Measurements from ENCODE around the gene TPGS1.
A peak's percentile ranks its signal among the peaks of the same experiment; 100 is the strongest.
"Not testable (repeated sequence)": the region's sequence is repeated elsewhere in the genome, so short reads cannot be mapped to it uniquely, and the experiment has no call there.

The TPGS1 gene

DNA sequence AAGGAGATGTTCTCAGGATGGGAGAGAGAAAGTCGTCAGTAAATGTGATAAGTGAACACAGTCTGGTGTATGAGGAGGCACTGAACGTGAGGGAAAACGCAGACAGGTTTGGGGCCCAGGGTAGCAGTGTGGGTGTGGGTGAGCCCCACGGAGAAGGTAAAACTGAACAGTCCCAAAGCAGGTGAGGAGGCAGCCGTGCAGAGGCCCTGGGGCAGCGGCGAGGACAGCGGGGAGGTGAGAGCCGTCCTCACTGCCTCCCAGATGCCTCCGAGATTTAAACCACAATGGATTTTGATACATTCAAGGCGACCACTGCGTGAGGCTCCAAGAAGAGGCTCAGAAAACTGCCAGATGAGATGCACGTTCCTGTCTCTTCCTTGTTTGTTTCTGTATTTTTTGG lies 31.9 kb upstream of the TPGS1 start:
- DNase-seq (ENCODE audit: low read depth, low spot score): no peak

DNA sequence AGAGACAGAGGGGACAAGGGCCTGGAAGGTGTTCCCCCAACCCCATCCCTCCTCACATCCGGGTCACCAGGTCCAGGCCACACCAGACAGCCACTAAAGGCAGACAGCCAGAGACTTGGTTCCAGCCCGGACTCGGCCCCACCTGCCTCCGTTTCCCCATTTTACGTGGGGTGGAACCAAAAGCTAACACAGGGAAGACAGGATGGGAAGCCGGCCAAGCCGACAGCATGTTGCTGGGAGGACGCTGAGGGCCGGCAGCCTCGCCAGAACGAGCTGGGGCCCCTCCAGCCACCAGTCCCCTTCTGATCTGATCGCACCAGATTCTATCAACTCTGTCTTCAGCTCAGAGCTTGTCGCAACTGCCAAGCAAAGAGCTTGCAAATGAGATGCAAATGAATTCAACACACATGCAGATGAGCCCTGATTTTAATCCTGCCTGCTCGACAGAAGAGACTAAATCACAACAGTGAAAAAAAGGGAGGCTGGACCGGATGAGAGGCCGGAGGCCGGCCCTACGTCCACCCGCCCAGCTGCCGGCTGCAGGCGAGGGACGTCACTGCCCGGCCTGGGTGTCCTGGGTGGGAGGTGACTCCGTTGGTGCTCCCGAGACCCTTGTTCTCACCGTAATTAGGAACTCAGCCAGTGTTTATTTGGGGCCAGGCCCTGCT lies 28.9 kb upstream of the TPGS1 start:
- DNase-seq (ENCODE audit: low read depth, low spot score): no peak

DNA sequence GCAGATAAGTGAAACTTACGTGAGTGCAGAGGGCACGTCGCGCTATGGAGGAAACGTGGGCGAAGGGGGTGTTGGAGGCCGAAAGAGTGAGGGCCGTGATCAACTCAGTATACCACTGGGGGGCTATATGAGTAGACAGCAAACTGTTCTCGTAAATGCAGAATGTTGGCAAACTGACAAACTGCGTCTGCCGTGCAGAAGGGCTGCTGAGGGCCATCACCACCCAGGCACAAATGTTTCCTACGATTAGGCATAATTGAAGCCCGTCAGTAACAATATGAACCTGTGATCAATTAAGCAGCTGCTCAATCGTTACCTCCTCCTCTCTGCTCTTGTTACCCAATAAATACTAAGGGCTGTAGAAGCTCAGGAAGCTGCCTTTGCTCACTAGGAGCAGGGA lies 28.3 kb upstream of the TPGS1 start:
- no peak for DNase-seq (ENCODE audit: low read depth, low spot score)

DNA sequence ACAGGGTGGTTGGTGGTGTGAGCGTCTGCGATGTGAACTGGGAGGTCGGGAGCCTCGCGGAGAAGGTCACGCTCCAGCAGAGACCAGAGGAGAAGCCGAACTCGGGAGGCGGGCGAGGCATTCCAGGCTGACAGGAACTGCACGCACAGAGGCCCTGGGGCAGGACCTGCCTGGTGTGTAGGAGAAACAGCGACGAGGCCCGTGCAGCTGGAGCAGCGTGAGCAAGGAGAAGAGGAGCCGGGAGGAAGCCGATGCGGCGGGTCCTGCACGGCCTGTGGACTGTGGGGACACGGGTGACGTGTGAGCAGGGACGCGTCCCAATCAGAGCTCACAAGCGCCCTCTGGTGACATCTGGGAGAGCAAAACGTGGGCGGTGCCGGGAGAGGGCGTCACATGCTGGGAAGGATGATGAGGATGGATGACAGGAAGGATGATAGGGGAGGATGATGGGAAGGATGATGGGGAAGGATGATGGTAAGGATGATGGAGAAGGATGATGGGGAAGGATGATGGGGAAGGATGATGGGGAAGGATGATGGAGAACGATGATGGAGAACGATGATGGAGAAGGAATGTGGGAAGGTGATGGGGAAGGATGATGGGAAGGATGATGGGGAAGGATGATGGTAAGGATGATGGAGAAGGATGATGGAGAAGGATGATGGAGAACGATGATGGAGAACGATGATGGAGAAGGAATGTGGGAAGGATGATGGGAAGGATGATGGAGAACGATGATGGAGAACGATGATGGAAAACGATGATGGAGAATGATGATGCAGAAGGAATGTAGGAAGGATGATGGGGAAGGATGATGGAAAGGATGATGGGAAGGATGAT lies 27.1 kb upstream of the TPGS1 start:
- no peak for DNase-seq (ENCODE audit: low read depth, low spot score)

DNA sequence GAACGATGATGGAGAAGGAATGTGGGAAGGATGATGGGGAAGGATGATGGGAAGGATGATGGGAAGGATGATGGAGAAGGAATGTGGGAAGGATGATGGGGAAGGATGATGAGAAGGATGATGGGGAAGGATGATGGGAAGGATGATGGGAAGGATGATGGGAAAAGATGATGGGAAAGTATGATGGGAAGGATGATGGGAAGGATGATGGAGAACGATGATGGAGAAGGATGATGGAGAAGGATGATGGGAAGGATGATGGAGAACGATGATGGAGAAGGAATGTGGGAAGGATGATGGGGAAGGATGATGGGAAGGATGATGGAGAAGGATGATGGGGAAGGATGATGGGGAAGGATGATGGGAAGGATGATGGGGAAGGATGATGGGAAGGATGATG lies 26.2 kb upstream of the TPGS1 start:
- DNase-seq (ENCODE audit: low read depth, low spot score): not testable (repeated sequence)

DNA sequence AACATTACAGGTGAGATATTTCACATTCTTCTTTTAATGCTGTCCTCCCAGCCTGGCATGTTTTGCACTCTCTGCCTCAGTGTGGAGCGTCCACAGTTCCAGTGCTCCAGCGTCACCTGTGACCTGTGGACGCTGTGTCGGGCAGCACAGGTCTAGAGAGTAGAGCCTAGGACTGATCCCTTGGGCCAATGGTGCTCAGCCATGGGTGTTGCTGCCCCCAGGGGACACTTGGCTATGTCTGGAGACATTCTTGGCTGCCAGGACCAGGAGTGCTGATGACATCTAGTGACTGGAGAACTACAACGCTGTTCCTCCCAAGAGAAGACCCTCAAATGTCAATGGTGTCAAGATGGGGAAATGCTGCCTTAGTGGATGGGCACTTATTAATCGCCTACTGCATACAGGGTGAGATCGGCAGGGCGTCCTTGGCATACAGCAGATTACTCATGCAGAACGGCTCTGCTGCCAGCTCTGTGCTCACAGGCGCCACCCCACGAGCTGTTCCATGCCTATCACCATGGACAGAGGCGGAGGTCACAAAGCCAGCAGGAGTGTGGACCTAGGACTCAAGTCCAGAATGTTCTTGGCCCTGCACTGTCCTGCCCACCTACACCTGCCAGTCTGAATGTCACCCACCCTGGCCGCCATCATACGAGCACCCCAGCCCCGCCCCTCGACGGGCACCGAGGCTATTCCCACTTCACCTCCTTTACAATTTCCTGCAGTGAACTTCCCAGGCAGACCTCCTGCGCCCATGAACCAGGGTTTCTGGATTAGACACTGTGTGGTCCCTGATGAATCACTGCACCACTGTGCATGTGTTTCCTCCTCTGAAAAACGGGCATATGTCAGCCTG lies 24.9 kb upstream of the TPGS1 start:
- DNase-seq (ENCODE audit: low read depth, low spot score): no peak

DNA sequence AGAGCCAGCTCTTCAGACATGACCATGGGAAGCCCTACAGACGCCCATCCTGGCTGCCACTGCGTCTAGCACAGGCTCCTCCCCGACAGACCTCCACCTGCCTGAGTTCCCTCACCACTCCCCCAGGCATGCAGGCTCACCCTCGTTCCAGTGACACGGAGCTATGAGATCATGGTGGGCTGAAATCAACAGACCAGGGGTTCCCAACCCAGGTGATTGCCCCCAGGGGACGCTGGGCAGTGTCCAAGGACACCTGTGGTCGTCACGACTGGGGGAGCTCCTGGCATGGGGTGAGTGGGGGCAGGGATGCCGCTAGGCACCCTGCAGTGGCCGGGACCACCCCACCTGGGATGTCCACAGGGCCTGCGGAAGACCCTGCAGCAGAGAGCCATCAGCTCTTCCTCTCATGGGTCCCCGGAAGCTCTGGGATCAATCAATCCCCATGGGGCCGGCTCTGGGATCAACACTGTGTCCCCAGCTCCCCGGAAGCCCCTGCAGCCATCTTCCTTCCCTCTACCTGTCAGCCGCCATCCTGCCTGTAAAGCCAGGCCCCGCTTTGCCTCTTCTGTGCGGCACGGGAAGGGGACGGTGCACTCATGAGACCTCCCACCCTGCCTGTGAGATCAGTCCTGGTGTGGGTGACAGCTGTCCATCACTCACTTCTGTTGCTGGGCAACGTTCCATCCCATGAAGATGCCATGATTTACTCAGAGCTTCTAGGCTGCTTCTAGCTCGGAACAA lies 23.8 kb upstream of the TPGS1 start:
- no peak for DNase-seq (ENCODE audit: low read depth, low spot score)

DNA sequence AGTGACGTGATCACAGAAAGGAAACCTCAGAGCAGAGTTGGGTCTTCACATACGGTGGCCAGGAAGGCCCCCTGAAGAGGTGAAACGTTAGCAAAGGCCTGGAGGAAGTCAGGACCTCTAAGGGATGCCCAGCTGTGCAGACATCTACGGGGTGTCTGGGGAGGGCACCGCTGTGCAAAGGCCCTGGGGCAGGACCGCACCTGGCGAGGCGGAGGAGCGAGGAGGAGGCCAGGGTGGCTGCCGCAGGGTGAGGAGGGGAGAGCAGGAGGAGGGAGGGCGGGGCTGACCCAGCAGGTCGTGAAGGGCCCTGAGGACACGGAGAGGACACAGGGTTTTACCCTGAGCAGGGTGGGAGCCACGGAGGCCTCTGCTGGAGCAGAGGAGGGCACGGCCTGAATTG lies 22.8 kb upstream of the TPGS1 start:
- DNase-seq (ENCODE audit: low read depth, low spot score): no peak

DNA sequence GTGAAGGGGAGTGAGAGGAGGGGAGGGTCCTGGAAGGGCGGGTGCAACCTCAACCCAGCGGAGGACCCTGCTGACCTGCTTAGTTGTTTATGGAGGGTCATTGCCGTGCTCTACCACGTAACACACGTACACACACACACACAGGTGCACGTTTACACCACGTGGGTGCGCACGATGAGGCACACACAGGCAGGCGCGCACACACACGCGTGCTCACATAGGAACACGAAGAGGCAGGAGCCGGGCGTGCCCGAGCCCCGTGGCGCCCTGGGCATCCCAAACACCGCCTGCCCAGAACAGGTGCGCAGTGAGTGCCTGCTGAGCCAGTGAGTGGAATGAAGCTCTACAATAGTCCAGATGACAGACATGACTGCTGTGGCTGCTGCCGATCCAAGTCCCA lies 22.2 kb upstream of the TPGS1 start:
- no peak for DNase-seq (ENCODE audit: low read depth, low spot score)

DNA sequence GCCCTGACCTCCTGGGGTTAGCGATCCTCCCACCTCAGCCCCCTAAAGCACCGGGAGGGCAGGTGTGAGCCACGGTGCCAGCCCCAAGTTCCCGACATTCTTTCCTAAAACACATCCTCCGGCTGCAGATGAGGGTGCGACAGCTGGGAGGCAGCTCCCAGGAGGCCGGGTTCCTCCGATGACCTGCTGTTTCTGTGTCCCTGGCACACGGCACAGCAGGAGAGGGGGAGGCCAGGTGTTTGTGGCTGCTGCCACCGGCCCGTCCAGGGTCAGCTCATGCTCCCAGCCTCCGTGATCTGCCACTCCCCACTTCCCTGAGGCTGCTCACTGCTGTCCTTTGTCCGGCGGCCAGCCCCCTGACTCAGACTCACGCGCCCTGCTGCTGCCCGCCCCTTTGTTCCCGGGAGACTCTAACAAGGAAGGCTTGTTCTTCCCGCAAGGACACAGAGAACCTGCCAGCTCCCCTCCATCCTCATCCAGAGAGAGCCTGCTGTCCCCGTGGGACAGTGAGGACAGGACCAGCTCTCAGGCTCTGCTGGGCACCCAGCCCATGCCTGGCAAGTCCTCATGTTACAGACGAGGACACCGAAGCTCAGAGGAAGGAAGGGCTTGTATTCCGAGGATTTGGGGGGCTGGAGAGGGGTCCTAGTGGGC lies 21.6 kb upstream of the TPGS1 start:
- DNase-seq (ENCODE audit: low read depth, low spot score): no peak

DNA sequence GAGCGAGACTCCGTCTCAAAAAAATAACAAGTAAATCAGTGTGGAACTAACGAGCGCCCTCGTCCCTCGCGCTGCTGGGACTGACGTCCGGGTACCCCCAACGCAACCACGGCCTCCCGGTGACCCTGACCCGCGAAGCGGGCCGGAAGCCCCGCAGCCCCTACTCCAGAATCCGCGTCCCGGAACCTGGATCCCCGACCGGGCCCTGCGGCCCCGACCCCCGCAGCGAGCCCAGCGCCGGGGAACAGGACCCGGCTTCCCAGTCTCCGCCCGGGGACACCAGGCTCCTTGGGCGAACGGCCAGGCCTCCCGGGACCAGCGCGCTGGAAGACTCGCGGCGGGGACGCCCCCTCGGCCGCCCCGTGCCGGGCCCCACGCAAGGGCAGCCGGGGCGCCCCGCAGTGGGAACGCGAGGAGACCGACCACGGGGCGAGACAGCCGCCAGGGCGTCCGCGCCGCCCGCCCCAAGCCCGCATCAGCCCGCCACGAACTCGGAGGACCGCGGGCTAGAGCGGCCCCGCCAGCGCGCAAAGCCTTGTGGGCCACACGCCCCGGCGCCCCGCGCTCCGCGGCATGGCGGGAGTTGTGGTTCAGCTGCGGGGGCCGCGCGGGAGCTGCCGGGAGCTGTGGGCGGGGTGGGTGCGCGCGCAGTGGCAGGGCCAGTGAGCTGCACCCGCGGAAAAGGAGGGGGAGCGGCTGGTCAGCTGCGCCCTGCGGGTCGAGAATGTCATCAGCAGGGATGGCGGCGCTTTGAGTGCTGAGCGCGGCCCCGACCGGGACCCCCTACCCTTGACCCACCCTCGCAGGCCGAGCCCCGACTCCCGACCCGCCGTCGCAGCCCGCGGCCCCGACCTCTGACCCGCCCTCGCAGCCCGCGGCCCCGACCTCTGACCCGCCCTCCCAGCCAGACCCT lies 18.5 kb upstream of the TPGS1 start:
- DNase-seq (ENCODE audit: low read depth, low spot score): peak; percentile 84

DNA sequence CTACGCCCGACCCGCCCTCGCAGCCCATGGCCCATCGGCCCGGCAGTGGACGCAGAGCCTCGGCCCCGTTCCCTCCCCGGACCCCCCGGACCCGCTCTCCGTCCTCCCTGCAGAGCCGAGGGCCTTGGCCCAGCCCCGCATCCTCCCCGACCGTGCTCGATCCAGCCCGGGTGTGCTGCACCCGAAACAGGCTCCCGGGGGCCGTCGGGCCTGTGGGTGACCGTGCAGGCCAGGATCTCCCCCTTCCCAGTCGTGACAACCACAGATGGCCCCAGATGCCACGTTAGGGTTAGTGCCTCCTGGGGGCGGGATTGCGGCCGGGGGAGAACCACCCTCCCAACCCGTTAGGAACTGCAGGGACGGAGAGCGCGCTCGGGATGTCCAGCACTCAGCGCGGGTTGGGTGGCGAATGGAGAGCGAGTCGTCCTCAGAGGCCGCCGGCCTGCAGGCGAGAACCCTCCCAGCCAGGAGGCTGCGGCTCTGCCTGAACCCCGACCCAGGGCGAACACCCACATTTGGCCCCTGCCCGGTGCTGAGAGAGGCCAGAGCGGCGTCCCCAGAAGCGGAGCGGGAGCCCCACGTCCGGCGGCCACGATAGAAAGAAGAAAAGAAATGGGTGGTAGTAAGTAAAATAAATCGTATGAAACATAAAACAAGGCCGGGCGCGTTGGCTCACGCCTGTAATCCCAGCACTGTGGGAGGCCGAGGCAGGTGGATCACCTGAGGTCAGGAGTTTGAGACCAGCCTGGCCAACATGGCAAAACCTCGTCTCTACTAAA lies 17.7 kb upstream of the TPGS1 start:
- no peak for DNase-seq (ENCODE audit: low read depth, low spot score)

DNA sequence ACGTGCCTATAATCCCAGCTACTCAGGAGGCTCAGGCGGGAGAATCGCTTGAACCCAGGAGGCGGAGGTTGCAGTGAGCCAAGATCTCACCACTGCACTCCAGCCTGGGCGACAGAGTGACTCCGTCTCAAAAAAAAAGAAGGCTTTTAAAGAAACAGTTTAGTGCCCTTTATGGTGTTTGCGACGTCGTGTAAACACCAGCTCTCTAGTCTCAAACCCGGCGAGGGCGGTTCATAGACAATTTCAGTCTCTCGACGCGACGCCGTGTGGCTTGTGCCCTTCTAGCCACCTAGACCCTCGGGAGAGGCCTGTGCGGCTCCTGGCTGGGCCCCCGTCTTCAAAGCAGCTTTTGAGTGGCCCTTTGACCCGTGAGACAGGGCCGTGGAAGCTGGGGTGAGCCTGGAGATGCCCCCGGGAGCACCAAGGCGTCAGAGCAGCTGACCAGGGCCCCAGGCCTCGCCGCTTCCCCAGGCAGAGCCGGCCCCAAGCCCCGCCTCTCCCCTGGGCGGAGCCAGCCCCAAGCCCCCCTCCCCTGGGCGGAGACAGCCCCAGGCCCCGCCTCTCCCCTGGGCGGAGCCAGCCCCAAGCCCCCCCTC lies 16.1 kb upstream of the TPGS1 start:
- DNase-seq (ENCODE audit: low read depth, low spot score): no peak

DNA sequence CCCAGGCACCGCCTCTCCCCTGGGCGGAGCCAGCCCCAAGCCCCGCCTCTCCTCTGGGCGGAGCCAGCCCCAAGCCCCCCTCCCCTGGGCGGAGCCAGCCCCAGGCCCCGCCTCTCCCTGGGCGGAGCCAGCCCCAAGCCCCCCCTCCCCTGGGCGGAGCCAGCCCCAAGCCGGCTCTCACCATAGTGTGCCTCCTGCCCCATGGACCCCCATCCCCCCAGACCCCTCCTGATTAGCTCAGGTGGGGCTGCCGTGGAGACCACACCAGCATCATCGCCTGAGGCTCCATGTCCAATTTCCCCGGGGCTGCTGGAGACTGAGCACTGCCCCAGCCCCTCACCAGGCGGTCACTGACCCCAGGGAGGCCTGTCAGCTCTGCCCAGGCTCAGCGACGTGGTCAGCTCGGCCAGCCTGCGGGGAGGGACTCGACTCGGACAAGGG lies 15.2 kb upstream of the TPGS1 start:
- no peak for DNase-seq (ENCODE audit: low read depth, low spot score)

DNA sequence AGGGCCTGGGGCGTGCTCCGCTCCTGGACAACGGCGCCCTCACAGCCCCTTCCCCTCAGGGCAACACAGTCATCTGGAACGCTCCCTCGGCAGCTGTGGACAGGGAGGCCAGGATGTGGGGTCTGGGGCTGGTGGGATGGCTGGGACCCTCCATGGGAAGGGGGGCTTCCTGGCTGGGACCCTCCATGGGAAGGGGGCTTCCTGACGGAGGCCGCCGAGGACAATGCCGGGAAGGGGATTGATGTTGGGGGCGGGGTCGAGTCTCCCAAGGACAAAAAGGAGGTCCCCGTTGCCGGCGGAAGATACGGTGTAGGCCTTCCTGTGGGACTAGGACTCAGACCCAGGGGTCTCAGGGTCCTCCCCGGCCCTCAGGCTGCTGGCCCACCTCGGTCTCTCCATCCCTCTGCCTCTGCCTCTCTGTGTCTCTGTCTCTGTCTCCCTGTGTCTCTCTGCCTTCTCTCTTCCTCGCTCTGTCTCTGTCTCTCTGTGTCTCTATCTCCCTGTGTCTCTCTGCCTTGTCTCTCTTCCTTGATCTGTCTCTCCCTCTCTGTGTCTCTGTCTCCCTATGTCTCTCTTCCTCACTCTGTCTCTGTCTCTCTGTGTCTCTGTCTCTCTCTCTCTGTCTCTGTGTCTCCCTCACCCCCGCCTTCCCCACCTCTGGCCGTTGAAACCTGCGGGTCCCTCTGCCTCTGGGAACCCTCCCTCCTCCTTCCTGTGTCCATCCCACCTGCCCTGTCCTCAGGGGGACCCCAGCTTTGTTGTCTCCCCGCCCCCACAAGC lies 13.7 kb upstream of the TPGS1 start:
- DNase-seq (ENCODE audit: low read depth, low spot score): no peak

DNA sequence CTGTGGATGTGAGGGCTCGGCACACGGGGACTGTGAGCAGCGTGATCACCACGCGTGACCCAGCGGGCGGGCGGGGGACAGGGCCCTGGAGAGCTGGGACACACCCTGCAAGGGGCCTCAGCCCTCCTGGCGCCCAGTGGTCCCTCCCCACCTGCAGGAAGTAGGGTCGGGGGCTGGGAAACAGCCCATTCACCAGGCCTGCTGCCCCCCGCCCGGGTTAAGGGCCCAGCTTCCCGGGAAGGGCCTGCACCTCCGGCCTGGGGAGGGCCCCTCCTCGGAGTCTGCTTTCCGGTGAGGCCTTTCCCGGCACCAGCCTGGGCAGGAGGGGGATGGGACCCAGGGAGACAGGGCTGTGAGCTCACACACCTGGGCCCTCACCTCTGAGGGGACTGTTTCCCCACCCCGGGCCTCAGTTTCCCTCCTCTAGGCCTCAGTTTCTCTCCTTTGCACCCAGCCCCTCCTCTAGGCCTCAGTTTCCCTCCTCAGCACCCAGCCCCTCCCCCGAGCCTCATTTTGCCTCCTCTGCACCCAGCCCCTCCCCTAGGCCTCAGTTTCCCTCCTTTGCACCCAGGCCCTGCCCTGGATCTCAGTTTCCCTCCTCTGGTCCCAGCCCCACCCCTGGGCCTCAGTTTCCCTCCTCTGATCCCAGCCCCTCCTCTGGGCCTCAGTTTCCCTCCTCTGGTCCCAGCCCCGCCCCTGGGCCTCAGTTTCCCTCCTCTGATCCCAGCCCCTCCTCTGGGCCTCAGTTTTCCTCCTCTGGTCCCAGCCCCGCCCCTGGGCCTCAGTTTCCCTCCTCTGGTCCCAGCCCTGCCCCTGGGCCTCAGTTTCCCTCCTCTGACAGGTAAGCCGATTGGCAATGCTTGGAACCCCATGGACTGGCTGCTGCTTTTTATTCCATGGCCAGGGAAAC lies 12.9 kb upstream of the TPGS1 start:
- no peak for DNase-seq (ENCODE audit: low read depth, low spot score)

DNA sequence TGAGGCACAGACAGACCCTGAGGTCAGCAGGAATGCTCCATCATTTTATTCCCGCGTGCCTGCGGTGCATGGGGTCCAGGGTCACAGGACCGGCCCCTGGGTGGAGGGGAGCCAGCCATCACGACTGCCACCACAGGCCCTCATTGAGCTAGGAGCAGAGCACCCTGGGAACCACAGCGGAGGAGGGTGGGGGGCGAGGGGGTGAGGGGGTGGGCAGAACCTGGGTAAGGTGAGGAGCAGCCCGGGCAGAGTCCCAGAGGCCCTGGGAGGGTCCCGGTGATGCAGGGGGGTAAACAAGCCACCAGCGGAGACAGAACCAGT lies 12.3 kb upstream of the TPGS1 start:
- no peak for DNase-seq (ENCODE audit: low read depth, low spot score)
